ENCODE results near the gene NUMA1. TPM values are rescaled to one million over a fixed set of nuclear protein-coding genes. Genes with fewer than 3 reads are reported as not detected.

NUMA1 gene
- total and polyA plus RNA-seq, 2 experiments from 2014 or later = 33.2 to 104 TPM

DNA sequence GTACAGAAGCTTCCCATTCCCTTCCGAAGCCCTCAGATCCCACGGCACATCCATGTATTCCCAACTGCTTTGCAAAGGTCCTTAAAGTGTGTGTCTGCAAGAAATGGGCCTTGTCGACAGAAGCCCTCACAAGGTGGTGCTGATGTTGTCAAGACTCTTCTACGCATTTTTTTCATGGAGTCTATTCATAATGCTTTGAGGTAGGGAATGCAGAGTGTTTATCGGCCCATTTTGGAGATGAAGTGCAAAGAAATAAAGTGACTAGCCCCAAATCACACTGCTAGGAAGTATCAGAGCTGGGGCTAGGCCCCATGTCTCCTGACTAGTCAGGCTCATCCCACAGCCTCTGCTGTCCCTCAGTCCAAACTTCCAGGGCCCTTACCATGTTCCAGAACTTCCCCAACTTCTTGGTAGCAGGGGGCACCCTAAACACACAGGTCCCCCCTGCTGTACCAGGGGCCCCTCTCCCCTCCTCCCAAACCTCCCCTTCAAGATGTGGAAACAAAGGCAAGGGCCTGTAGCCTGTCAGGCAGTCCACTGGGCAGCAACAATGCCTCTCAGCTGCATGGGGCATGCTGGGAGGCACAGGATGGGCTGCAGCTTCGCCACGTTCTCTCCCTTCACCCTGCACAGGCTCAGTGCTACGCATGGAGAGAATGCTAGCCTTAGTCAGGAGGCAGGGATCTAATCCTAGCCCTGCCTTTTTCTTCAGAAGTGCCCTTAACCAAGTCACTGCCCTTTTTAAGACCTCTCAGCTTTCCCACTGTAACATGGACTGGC is 73.8 kb downstream of the NUMA1 start:
- Histone ChIP-seq H4K20me1 (replicated peaks; ENCODE audit: insufficient read depth) (peaks cover 22% of the 10 kb centered on the region), H3K4me2 (no peak overlapping the region), H3F3A (replicated peaks; ENCODE audit: low read depth) (peaks cover 3% of the 10 kb centered on the region), H3K4me3 (no peak overlapping the region), H3K27ac (ENCODE audit: low read depth) (no peak overlapping the region), H2AFZ (no peak overlapping the region), H3K36me3 (ENCODE audit: insufficient read depth) (peaks cover 9% of the 10 kb centered on the region; the same call in 1 of the 2 replicates), H3K4me1 (ENCODE audit: insufficient read depth) (no peaks in the 10 kb centered on the region), H3K9me2 (ENCODE audit: insufficient read depth) (no peaks in the 10 kb centered on the region), H3K79me2 (replicated peaks; ENCODE audit: insufficient read depth) (no peaks in the 10 kb centered on the region), H3K27me3 (ENCODE audit: insufficient read depth) (no peaks in the 10 kb centered on the region)
- TF ChIP-seq, protein P1, sequence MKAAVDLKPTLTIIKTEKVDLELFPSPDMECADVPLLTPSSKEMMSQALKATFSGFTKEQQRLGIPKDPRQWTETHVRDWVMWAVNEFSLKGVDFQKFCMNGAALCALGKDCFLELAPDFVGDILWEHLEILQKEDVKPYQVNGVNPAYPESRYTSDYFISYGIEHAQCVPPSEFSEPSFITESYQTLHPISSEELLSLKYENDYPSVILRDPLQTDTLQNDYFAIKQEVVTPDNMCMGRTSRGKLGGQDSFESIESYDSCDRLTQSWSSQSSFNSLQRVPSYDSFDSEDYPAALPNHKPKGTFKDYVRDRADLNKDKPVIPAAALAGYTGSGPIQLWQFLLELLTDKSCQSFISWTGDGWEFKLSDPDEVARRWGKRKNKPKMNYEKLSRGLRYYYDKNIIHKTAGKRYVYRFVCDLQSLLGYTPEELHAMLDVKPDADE (IDR thresholded peaks at IDR 0.05) = no peak
- TF ChIP-seq POLR2AphosphoS5 (IDR thresholded peaks at IDR 0.05; ENCODE audit: low read depth) = peak; percentile 39; the same call in 1 of the 2 replicates
- Mint-ChIP-seq H3K36me3 (ENCODE audit: low read depth) (peaks cover 91% of the 10 kb centered on the region), H3K9me3 (peaks cover 2% of the 10 kb centered on the region; the same call in 1 of the 3 replicates), H3K27ac (no peak overlapping the region), H3K4me1 (no peaks in the 10 kb centered on the region; the same call in 2 of the 3 replicates), H3K4me3 (no peak overlapping the region), H3K27me3 (ENCODE audit: insufficient read depth, low read depth, poor library complexity) (peaks cover 37% of the 10 kb centered on the region)
- no peak for DNase-seq (ENCODE audit: low spot score)
- no peak for ATAC-seq

DNA sequence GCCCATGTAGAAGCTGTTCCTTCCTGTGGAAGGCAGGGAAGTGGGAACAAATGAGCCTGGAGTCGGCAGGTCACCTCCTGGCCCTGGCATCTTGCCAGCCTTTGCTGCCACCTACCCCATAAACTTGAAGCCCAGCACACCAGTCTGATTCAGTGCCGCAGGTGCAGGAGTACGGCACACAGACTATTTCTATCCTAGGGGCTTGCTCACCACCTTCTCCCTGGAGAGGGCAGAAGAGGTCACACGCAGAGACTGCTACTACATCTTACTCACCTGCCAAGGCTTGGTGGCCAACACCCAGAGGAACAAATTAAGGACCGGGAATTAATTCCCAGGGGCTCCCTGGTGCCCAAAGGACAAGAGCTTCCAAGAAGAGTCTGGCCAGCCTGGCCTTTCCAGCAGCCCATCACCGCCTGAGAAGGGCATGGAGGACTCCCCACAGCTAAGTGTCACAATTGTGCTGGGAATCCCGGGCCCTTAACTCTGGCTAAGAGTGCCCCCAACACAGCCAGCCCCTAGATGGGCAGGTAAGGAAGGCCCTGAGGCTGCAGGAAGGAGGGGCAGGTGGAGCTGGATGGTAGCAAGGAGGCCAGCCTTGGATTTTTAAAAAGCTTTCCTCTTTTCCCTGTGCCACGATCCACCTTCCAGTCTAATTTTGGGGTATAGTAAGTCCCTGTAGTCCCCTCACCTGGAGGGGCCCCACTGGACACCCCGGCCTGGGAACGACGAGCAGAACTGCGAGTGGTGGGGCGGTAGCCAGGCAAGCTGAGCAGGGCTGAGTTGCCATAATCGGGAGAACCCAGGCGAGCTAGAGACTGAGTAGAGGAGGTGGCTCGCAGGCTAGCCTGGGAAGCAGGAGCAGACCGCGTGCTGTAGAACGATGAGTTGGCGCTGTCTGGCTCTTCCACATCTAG is 74.7 kb downstream of the NUMA1 start:
- no peaks in the 10 kb centered on the region; the same call in 2 of the 3 replicates for H3K4me1 Mint-ChIP-seq
- Histone ChIP-seq H3F3A (replicated peaks; ENCODE audit: low read depth) (peaks cover 3% of the 10 kb centered on the region), H3K4me2 (no peak overlapping the region), H3K36me3 (ENCODE audit: insufficient read depth) (peaks cover 9% of the 10 kb centered on the region; the same call in 1 of the 2 replicates), H4K20me1 (replicated peaks; ENCODE audit: insufficient read depth) (peaks cover 22% of the 10 kb centered on the region), H3K4me1 (ENCODE audit: insufficient read depth) (no peaks in the 10 kb centered on the region), H2AFZ (no peak overlapping the region), H3K4me3 (no peak overlapping the region), H3K27ac (ENCODE audit: low read depth) (no peak overlapping the region), H3K9me2 (ENCODE audit: insufficient read depth) (no peaks in the 10 kb centered on the region), H3K79me2 (replicated peaks; ENCODE audit: insufficient read depth) (no peaks in the 10 kb centered on the region), H3K27me3 (ENCODE audit: insufficient read depth) (no peaks in the 10 kb centered on the region)
- peaks cover 2% of the 10 kb centered on the region; the same call in 1 of the 3 replicates for H3K9me3 Mint-ChIP-seq
- H3K36me3 Mint-ChIP-seq (ENCODE audit: low read depth) = peaks cover 86% of the 10 kb centered on the region
- ATAC-seq (no peak), DNase-seq (ENCODE audit: low spot score) (no peak)
- H3K27ac Mint-ChIP-seq = no peak overlapping the region
- H3K4me3 Mint-ChIP-seq = no peak overlapping the region
- H3K27me3 Mint-ChIP-seq (ENCODE audit: insufficient read depth, low read depth, poor library complexity) = peaks cover 41% of the 10 kb centered on the region
- no peak for TF ChIP-seq JUNB (IDR thresholded peaks at IDR 0.05; ENCODE audit: unreplicated experiment)
- no peak for TF ChIP-seq CREB1 (CRISPR knock-in tag; IDR thresholded peaks at IDR 0.05; ENCODE audit: low read depth)
- no peak for TF ChIP-seq ZNF114 (CRISPR knock-in tag; IDR thresholded peaks at IDR 0.05)
- TF ChIP-seq, protein P2, sequence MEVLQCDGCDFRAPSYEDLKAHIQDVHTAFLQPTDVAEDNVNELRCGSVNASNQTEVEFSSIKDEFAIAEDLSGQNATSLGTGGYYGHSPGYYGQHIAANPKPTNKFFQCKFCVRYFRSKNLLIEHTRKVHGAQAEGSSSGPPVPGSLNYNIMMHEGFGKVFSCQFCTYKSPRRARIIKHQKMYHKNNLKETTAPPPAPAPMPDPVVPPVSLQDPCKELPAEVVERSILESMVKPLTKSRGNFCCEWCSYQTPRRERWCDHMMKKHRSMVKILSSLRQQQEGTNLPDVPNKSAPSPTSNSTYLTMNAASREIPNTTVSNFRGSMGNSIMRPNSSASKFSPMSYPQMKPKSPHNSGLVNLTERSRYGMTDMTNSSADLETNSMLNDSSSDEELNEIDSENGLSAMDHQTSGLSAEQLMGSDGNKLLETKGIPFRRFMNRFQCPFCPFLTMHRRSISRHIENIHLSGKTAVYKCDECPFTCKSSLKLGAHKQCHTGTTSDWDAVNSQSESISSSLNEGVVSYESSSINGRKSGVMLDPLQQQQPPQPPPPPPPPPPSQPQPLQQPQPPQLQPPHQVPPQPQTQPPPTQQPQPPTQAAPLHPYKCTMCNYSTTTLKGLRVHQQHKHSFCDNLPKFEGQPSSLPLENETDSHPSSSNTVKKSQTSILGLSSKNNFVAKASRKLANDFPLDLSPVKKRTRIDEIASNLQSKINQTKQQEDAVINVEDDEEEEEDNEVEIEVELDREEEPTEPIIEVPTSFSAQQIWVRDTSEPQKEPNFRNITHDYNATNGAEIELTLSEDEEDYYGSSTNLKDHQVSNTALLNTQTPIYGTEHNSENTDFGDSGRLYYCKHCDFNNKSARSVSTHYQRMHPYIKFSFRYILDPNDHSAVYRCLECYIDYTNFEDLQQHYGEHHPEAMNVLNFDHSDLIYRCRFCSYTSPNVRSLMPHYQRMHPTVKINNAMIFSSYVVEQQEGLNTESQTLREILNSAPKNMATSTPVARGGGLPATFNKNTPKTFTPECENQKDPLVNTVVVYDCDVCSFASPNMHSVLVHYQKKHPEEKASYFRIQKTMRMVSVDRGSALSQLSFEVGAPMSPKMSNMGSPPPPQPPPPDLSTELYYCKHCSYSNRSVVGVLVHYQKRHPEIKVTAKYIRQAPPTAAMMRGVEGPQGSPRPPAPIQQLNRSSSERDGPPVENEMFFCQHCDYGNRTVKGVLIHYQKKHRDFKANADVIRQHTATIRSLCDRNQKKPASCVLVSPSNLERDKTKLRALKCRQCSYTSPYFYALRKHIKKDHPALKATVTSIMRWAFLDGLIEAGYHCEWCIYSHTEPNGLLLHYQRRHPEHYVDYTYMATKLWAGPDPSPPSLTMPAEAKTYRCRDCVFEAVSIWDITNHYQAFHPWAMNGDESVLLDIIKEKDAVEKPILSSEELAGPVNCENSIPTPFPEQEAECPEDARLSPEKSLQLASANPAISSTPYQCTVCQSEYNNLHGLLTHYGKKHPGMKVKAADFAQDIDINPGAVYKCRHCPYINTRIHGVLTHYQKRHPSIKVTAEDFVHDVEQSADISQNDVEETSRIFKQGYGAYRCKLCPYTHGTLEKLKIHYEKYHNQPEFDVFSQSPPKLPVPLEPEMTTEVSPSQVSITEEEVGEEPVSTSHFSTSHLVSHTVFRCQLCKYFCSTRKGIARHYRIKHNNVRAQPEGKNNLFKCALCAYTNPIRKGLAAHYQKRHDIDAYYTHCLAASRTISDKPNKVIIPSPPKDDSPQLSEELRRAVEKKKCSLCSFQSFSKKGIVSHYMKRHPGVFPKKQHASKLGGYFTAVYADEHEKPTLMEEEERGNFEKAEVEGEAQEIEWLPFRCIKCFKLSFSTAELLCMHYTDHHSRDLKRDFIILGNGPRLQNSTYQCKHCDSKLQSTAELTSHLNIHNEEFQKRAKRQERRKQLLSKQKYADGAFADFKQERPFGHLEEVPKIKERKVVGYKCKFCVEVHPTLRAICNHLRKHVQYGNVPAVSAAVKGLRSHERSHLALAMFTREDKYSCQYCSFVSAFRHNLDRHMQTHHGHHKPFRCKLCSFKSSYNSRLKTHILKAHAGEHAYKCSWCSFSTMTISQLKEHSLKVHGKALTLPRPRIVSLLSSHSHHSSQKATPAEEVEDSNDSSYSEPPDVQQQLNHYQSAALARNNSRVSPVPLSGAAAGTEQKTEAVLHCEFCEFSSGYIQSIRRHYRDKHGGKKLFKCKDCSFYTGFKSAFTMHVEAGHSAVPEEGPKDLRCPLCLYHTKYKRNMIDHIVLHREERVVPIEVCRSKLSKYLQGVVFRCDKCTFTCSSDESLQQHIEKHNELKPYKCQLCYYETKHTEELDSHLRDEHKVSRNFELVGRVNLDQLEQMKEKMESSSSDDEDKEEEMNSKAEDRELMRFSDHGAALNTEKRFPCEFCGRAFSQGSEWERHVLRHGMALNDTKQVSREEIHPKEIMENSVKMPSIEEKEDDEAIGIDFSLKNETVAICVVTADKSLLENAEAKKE (CRISPR knock-in tag; IDR thresholded peaks at IDR 0.05) = no peak
- TF ChIP-seq, protein P3, sequence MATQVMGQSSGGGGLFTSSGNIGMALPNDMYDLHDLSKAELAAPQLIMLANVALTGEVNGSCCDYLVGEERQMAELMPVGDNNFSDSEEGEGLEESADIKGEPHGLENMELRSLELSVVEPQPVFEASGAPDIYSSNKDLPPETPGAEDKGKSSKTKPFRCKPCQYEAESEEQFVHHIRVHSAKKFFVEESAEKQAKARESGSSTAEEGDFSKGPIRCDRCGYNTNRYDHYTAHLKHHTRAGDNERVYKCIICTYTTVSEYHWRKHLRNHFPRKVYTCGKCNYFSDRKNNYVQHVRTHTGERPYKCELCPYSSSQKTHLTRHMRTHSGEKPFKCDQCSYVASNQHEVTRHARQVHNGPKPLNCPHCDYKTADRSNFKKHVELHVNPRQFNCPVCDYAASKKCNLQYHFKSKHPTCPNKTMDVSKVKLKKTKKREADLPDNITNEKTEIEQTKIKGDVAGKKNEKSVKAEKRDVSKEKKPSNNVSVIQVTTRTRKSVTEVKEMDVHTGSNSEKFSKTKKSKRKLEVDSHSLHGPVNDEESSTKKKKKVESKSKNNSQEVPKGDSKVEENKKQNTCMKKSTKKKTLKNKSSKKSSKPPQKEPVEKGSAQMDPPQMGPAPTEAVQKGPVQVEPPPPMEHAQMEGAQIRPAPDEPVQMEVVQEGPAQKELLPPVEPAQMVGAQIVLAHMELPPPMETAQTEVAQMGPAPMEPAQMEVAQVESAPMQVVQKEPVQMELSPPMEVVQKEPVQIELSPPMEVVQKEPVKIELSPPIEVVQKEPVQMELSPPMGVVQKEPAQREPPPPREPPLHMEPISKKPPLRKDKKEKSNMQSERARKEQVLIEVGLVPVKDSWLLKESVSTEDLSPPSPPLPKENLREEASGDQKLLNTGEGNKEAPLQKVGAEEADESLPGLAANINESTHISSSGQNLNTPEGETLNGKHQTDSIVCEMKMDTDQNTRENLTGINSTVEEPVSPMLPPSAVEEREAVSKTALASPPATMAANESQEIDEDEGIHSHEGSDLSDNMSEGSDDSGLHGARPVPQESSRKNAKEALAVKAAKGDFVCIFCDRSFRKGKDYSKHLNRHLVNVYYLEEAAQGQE (IDR thresholded peaks at IDR 0.05; ENCODE audit: unreplicated experiment) = no peak
- TF ChIP-seq EZH2phosphoT487 (IDR thresholded peaks at IDR 0.05; ENCODE audit: unreplicated experiment) = no peak
